DMS53 treated with DMSO at 0.1 percent for 48 hours (cell line): ENCODE data around the gene MBIP.

ENCODE experiments used
- DNase-seq: peaks from one replicate; lab custom pipeline; 2025; ENCODE audit not compliant: unreplicated experiment; lab: John Stamatoyannopoulos, UW

The MBIP gene

GRCh38 chr14:36268121-36268520 is 52.3 kb downstream of the MBIP start:
- DNase-seq, result peak; percentile 15

GRCh38 chr14:36264595-36264994 is 55.8 kb downstream of the MBIP start:
- DNase-seq, result no peak

GRCh38 chr14:36264107-36264506 is 56.3 kb downstream of the MBIP start:
- no peak for DNase-seq

GRCh38 chr14:36260970-36261640 is 59.3 kb downstream of the MBIP start:
- no peak for DNase-seq

DNA sequence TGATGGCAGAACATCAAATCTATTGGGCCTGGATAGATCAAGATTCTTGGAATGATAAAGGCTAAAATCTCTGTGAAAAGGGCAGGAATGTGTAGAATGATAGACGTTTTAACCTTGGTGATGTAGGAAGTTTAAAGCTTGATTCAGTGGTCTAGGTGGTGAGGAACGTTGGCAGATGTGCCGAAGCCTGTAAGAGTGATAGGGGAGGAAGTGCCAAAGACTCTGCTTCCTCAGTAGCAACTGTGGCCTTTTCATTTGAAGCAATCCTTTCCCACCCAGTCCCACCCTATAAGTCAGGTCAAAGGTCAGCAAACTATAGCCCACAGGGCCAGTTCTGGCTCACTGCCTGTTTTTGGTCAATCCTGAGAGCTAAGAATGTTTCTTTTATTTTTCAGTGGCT is 62.2 kb downstream of the MBIP start:
- DNase-seq, result no peak

DNA sequence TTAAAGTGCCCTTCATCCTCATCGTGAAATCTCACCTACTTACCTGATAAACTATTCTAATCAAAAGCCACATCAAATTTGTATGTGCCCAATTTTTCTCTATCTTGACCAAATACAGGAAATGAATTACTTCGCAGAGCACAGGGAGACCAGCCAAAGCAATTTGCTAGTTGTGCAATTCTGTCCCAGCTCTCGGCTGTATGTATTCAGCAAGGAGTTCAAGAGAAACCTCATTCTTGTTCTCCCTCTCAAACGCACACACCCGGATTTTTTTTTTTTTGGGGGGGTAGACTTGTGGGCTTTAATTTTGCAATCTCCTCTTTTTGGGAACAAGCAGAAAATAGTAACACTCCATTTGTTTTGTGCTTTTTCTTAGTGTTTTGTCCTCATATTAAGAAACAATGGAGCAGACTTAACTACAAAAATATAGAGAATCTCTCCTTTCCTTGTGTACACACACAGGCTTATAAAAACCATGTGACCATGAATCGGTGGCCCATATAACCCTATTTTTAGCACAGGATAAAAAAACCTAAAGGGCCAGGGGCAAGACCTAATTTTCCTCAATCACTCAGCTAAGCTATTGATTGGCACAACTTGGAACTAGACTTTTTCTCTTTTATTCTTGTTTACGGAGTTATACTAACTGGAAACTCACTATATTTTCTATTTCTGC is 64.2 kb downstream of the MBIP start:
- no peak for DNase-seq

DNA sequence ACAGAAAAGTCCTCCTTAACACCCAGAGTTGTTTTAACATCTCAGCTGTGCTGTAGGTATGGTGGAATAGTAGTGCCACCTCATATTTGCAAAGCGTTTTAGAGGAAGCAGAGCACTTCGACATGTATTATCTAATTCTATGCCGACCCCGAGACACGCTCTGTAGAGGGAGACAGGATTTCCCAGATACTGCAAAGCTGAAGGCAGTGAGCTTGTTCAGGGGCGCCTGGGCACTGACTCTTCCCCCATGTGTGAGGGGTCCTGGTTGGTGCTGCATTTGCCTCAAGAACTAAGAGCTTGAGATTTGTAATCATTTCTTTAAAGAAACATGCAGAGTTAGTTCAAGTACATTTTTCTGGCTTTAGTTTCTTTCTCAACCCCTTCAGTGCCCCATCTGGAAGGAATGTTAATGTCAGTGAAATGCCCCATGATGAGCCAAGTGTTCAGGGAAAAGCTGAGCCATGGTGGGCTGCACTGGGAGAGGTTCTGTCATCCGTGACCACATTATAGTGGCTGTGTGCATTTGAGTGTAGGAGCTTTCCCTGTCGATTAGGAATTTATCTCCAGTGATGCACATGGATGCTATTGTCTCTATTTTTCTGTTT is 66.3 kb downstream of the MBIP start:
- no peak for DNase-seq
